Muscle layer of duodenum (tissue), 2 donors: ENCODE data around the gene THSD8.

Experiments used
- H3K27ac ChIP-seq: one replicate; pipeline ENCODE4 v1.7.0; 2013; ENCODE audit warnings: mild to moderate bottlenecking, low read length
- H3K27me3 ChIP-seq: one replicate; pipeline ENCODE4 v1.7.0; 2013; ENCODE audit warnings: low read depth, mild to moderate bottlenecking, control low read depth, low read length
- H3K36me3 ChIP-seq, 2 donors: one replicate each; pipeline ENCODE4 v1.7.0; 2013; ENCODE audit warnings: low read length in 2 of 2, control low read depth in 1 of 2, mild to moderate bottlenecking in 1 of 2; ENCODE audit not compliant: insufficient read depth in 2 of 2, control insufficient read depth in 1 of 2
- H3K4me1 ChIP-seq, 2 donors: one replicate each; pipeline ENCODE4 v1.7.0; 2013; ENCODE audit warnings: low read length in 2 of 2, mild to moderate bottlenecking in 2 of 2, control low read depth in 1 of 2, moderate library complexity in 1 of 2; ENCODE audit not compliant: insufficient read depth in 2 of 2, control insufficient read depth in 1 of 2
- H3K4me3 ChIP-seq, 2 donors: one replicate each; pipeline ENCODE4 v1.7.0; 2013; ENCODE audit warnings: low read length in 2 of 2, low read depth in 1 of 2, mild to moderate bottlenecking in 1 of 2
- H3K9me3 ChIP-seq, 2 donors: one replicate each; pipeline ENCODE4 v1.7.0; 2013; ENCODE audit warnings: low read length in 2 of 2, control low read depth in 1 of 2, mild to moderate bottlenecking in 1 of 2; ENCODE audit not compliant: control insufficient read depth in 1 of 2
- donor health status: healthy.

Gene THSD8

DNA sequence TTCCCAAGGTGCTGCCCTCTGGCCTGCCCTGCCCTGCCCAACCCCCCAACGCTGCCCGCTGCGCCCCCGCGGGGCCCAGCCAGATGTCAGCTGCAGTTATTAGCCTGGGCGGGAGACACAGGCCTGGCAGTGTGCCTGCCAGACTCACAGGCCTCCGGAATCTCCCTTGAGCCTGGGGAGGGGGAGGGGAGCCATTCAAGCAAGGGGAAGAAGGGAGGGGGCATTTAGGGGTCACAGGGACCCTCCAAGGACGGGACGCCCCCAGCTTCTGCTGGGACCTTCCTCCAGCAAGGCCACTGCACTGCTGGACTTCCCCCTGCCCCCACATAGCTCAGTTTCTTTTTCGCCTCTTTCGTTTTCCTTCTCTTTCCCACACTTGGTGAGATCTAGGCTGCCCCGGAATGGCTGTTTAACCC lies 13.2 kb upstream of the THSD8 start:
- H3K27ac ChIP-seq: peak overlapping the region; percentile 100
- no peaks in the 10 kb centered on the region for H3K9me3 ChIP-seq
- H3K4me3 ChIP-seq: peak overlapping the region; percentile 71 to 97
- peaks cover 0 to 13% of the 10 kb centered on the region in 2 donors for H3K36me3 ChIP-seq
- H3K4me1 ChIP-seq: peaks cover 21 to 31% of the 10 kb centered on the region in 2 donors
- H3K27me3 ChIP-seq: no peaks in the 10 kb centered on the region

DNA sequence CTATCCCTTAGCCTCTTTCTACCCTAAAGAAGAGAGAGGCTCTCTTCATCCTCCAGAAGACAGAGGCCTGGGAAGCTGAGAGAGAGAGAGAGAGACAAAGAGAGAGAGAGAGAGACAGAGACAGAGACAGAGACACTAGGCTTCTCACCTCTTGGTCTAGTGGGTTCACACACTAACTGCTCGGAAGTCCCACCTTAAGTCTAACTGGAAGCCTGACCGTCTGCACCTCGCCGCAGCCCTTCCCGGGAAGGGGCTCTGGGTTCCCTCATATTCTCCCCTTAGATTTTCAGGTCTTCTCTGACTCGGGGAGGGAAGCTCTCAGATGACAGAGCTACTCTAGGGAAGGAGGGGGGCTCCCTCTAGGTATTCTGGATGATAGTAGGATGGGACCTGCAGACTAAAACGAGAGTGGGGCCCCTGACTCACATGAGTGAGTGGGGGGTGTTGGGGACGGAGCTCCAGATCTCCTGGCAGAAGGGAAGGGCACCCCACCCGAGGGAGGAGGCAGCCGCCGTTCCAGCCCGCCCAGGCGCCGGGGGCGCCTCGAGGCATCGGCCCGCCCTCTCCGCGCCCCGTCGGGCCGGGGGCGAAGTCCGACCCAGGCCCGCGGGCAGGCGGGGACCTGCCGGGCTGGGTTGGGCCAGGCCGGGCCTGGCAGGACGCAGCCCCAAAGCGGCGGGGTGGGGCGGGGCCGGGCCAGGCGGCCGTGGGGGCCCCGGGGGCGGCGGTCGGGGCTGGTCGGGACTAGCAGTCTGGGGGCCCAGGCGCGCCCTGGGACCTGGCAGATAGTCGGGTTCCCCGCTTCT lies 12.6 kb upstream of the THSD8 start:
- no peaks in the 10 kb centered on the region for H3K9me3 ChIP-seq
- peak overlapping the region; percentile 100 for H3K27ac ChIP-seq
- no peaks in the 10 kb centered on the region for H3K27me3 ChIP-seq
- peaks cover 18 to 28% of the 10 kb centered on the region in 2 donors for H3K4me1 ChIP-seq
- H3K4me3 ChIP-seq: peak overlapping the region; percentile 71 to 97
- peaks cover 0 to 13% of the 10 kb centered on the region in 2 donors for H3K36me3 ChIP-seq

DNA sequence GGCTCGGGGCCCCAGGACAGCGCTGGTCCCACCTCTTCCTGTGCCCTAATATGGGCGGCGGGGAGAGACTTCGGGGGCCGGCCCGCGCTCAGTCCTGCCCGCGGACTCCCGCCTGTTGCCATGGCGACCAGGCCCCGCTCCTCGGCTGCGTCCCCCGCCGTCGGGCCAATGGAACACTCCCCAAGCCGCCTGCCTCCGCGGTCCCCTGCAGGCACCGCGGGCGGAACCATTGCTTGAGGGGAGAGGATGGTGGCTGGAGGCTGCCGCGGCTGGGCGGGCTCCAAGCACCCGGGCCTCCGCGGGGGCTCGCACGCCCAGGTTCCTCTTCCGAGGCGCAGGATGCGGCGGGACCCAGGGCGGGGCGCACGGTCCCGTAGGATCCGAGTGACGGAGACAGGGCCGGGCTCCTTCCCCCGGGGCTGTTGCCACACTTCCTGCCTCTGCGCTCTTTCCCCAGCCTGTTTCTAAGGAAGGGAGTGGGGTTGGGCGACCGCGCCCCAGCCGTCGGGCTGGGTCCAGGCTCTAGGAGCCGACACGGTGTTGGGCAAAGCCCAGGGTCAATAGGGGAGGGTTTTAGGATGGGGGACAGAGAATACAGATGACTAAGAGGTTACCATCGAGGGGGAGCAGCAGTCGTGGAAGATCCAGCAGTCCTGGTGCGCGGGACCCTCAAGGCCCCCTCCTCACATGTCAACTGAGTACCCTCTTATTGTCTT lies 11.8 kb upstream of the THSD8 start:
- Histone ChIP-seq H3K27ac (peak overlapping the region; percentile 99), H3K36me3 (peaks cover 0 to 13% of the 10 kb centered on the region in 2 donors), H3K27me3 (no peaks in the 10 kb centered on the region), H3K4me3 (peak overlapping the region; percentile 68 to 97), H3K9me3 (no peaks in the 10 kb centered on the region), H3K4me1 (peaks cover 18 to 23% of the 10 kb centered on the region in 2 donors)

DNA sequence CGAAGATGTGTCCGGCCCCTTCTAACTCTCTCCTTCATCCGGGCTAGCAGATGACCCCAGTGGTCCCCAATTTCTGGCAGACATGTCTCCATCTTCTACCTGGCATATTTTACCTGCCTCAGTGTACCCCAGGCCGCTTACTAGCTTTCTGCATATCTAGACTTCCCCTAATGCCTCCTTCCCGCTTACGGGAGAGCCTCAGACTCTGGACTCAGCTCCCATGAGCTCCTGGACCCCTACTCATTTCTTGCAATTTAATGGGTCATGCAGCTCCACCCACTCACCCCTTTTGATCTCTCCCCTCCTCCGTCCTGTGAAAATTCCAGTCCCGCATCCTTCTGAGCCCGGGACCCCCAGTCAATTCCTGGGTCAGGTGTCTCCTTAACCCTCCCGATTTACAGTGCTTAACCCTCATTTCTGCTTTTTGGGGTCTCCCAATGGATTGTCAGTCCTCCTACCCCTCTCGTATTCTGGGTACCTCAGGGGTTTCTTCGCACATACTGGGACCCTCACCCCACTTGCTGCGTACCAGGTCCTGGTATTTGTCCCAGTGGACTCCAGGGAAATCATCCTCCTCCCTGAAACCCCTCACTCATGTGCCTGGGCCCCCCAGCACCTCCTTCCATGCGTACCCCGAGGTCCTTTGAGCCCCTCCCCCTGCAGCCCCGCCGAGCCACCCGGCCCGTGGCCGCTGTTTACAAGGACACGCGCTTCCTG lies 11.1 kb upstream of the THSD8 start:
- Histone ChIP-seq H3K4me3 (peak overlapping the region; percentile 68 to 97), H3K4me1 (peaks cover 20% of the 10 kb centered on the region in 2 donors), H3K27me3 (no peaks in the 10 kb centered on the region), H3K27ac (peak overlapping the region; percentile 99), H3K9me3 (no peaks in the 10 kb centered on the region), H3K36me3 (peaks cover 0 to 13% of the 10 kb centered on the region in 2 donors)

DNA sequence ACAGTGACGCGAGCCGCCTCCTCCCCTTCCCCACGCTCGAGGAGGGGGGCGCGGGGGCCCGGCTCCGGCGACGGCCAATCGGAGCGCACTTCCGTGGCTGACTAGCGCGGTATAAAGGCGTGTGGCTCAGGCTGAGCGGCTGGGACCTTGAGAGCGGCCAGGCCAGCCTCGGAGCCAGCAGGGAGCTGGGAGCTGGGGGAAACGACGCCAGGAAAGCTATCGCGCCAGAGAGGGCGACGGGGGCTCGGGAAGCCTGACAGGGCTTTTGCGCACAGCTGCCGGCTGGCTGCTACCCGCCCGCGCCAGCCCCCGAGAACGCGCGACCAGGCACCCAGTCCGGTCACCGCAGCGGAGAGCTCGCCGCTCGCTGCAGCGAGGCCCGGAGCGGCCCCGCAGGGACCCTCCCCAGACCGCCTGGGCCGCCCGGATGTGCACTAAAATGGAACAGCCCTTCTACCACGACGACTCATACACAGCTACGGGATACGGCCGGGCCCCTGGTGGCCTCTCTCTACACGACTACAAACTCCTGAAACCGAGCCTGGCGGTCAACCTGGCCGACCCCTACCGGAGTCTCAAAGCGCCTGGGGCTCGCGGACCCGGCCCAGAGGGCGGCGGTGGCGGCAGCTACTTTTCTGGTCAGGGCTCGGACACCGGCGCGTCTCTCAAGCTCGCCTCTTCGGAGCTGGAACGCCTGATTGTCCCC lies 10.4 kb upstream of the THSD8 start, which contains the start of gene JUNB:
Gene JUNB (plus strand): TSS at position 142 of the 706 bp plus-strand sequence. CDS start 286 bp downstream, at position 428.
- Histone ChIP-seq H3K27me3 (no peaks in the 10 kb centered on the region), H3K9me3 (no peaks in the 10 kb centered on the region), H3K4me1 (peaks cover 26 to 27% of the 10 kb centered on the region in 2 donors), H3K27ac (peak within 1 kb of the TSS; percentile 99), H3K36me3 (peaks cover 0 to 13% of the 10 kb centered on the region in 2 donors), H3K4me3 (peak within 1 kb of the TSS; percentile 68 to 97)

DNA sequence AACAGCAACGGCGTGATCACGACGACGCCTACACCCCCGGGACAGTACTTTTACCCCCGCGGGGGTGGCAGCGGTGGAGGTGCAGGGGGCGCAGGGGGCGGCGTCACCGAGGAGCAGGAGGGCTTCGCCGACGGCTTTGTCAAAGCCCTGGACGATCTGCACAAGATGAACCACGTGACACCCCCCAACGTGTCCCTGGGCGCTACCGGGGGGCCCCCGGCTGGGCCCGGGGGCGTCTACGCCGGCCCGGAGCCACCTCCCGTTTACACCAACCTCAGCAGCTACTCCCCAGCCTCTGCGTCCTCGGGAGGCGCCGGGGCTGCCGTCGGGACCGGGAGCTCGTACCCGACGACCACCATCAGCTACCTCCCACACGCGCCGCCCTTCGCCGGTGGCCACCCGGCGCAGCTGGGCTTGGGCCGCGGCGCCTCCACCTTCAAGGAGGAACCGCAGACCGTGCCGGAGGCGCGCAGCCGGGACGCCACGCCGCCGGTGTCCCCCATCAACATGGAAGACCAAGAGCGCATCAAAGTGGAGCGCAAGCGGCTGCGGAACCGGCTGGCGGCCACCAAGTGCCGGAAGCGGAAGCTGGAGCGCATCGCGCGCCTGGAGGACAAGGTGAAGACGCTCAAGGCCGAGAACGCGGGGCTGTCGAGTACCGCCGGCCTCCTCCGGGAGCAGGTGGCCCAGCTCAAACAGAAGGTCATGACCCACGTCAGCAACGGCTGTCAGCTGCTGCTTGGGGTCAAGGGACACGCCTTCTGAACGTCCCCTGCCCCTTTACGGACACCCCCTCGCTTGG lies 9.6 kb upstream of the THSD8 start:
- Histone ChIP-seq H3K36me3 (peaks cover 0 to 13% of the 10 kb centered on the region in 2 donors), H3K4me1 (peaks cover 19 to 29% of the 10 kb centered on the region in 2 donors), H3K27me3 (no peaks in the 10 kb centered on the region), H3K27ac (peak overlapping the region; percentile 99), H3K4me3 (peak overlapping the region; percentile 68 to 97), H3K9me3 (no peaks in the 10 kb centered on the region)

DNA sequence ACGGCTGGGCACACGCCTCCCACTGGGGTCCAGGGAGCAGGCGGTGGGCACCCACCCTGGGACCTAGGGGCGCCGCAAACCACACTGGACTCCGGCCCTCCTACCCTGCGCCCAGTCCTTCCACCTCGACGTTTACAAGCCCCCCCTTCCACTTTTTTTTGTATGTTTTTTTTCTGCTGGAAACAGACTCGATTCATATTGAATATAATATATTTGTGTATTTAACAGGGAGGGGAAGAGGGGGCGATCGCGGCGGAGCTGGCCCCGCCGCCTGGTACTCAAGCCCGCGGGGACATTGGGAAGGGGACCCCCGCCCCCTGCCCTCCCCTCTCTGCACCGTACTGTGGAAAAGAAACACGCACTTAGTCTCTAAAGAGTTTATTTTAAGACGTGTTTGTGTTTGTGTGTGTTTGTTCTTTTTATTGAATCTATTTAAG lies 9.0 kb upstream of the THSD8 start:
- Histone ChIP-seq H3K9me3 (no peaks in the 10 kb centered on the region), H3K4me3 (peak overlapping the region; percentile 68 to 97), H3K4me1 (peaks cover 18 to 29% of the 10 kb centered on the region in 2 donors), H3K27me3 (no peaks in the 10 kb centered on the region), H3K36me3 (peaks cover 0 to 13% of the 10 kb centered on the region in 2 donors), H3K27ac (peak overlapping the region; percentile 99)

DNA sequence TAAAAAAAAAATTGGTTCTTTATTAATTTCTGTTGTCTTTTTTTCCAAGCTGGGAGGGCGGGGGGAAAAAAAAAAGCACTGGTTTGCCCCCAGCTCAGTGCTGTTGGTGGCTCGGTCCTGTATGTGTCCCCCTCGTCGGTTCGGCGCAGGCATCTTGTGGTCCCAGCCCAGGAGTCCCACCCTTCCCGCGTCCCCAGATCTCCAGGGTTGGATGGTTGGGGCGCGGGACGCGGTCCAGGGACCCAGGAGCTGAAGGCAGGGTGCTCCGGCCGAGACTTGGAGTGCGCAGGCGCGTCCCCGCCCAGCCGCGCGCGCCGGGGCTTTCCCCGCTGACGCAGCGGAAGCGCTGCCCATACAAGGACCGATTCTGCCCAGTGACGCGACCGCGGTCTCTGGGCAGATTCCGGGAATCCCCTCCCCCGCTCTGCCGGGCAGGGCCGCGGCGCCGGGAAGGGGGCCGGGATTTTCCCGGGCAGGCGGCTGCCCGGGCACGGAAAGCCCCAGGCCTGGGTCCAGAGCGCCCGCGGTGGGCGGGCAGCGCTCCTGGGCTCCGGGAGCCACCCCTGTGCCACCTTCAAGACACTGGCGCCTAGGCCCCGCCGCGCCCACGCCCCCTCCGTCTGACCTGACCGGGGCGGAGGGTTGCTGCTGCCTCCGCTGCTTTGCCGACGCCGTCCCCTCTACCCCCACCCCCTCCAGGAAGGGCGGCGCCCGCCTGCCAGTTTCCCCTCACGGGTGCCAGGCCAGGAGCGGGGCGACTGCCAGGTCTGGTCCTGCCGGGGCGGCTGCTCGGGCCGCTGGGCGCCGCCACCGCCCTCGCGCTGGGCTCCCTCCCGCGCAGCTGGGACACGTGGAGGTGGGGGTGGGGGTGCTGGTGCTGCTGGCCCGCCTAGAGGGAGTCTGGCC lies 8.3 kb upstream of the THSD8 start:
- Histone ChIP-seq H3K9me3 (no peaks in the 10 kb centered on the region), H3K4me1 (peaks cover 11 to 22% of the 10 kb centered on the region in 2 donors), H3K4me3 (peak overlapping the region; percentile 68 to 97), H3K27ac (peak overlapping the region; percentile 99), H3K36me3 (peaks cover 0 to 13% of the 10 kb centered on the region in 2 donors), H3K27me3 (no peaks in the 10 kb centered on the region)

DNA sequence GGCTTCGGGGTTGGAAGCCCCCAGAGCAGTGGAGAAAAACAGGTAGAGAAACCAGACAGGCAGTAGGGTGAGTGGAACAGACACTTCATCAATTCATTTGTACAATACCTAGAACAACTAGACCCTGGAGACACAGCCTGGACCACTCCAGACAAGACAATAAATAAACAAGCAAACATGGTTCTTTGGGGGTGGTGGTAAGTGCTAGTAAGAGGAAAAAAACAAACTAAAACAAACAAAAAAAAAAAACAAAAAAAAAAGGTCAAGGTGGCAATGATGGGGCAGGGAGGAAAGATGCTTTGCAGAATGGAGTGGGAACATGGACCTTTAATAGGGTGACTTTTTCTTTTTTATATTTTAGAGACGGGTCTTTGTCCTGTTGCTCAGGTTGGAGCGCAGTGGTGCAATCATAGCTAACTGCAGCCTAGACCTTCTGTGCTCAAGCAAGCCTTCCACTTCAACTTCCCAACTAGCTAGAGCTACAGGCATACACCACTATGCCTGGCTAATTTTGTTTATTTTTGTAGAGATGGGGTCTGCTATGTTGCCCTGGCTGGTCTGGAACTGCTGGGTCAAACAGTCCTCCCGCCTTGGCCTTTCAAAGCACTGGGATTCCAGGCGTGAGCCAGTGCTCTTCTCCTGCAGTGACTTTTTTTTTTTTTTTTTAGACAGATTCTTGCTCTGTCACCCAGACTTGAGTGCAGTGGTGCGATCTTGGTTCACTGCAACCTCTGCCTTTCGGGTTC lies 7.5 kb upstream of the THSD8 start:
- Histone ChIP-seq H3K36me3 (peaks cover 0 to 8% of the 10 kb centered on the region in 2 donors), H3K27me3 (no peaks in the 10 kb centered on the region), H3K27ac (peak overlapping the region; percentile 99), H3K4me1 (peaks cover 9 to 17% of the 10 kb centered on the region in 2 donors), H3K9me3 (no peaks in the 10 kb centered on the region), H3K4me3 (peak overlapping the region; percentile 55 to 97)
